Measurements from ENCODE around the gene ZNFX1. TPM values are rescaled to one million over a fixed set of nuclear protein-coding genes. Genes with fewer than 3 reads are reported as not detected.

The ZNFX1 gene
- total and polyA plus RNA-seq, 9 of the 15 experiments (the other 6 are each of a cell fraction or from before 2014, with no cell fraction given): 3.8 to 13.8 (median 10.3) TPM

GRCh38 chr20:49279677-49280462 lies 2.0 kb upstream of the ZNFX1 start (continued):
- TF ChIP-seq ZNF589 (CRISPR knock-in tag; IDR thresholded peaks at IDR 0.05; ENCODE audit: low read depth) (no peak), ZNF282 (CRISPR knock-in tag; IDR thresholded peaks at IDR 0.05) (no peak), ZNF174 (CRISPR knock-in tag; IDR thresholded peaks at IDR 0.05) (no peak), NCOA2 (IDR thresholded peaks at IDR 0.05; ENCODE audit: partially characterized antibody in 2 of 2) (no peak), SAP30 (IDR thresholded peaks at IDR 0.05; ENCODE audit: borderline replicate concordance, insufficient read depth, low read depth, low read length, poor library complexity, severe bottlenecking) (no peak), ZNF3 (CRISPR knock-in tag; IDR thresholded peaks at IDR 0.05) (no peak), NFXL1 (CRISPR knock-in tag; IDR thresholded peaks at IDR 0.05) (no peak), MAZ (CRISPR knock-in tag; conservative IDR thresholded peaks at IDR 0.05 in 1 of 2, IDR thresholded peaks at IDR 0.05 in 1 of 2) (peak in 1 of 2 experiments; percentile 32; a peak in 1 of 4 replicates), ZNF316 (IDR thresholded peaks at IDR 0.05) (peak; percentile 99), ELF1 (tag; IDR thresholded peaks at IDR 0.05) (peak; percentile 30; the same call in 1 of the 2 replicates), SMARCB1 (IDR thresholded peaks at IDR 0.05; ENCODE audit: insufficient read length, low read depth) (no peak), ZNF277 (CRISPR knock-in tag; IDR thresholded peaks at IDR 0.05; ENCODE audit: borderline replicate concordance) (no peak)
